Globus pallidus (tissue), 1 donor: ENCODE results near the gene COG5.
"Not testable (repeated sequence)": the region's sequence is repeated elsewhere in the genome, so short reads cannot be mapped to it uniquely, and the experiment has no call there.

ENCODE experiments used
- DNase-seq: peaks from one replicate; pipeline ENCODE4 v3.0.0-alpha.2; 2015; ENCODE audit warnings: low spot score

Gene COG5

DNA sequence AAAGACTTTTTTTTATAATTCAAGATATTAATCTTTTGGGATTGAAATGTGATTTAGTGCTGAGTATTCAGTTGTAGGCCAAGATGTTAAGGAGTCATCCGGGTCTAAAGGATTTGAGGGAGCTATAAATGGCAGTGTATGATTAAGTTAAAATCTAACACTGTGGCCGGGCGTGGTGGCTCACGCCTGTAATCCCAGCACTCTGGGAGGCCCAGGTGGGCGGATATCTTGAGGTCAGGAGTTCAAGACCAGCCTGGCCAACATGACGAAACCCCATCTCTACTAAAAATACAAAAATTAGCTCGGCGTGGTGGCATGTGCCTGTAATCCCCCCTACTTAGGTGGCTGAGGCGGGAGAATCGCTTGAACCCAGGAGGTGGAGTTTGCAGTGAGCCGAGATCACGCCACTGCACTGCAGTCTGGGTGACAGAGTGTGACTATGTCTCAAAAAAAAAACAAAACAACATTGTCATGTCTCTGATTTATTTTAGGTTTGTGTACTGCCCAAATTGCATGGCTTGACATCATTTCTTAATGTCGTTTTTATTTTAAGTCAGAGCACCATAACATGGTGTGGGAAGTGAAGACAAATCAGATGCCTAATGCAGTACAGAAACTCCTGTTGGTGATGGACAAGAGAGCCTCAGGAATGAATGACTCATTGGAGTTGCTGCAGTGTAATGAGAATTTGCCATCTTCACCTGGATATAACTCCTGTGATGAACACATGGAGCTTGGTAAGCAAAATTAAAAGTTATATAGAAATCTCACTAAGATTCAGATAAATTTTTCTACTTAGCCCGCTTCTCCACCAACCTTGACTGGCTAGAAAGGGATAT lies 384.2 kb downstream of the COG5 start:
- no peak for DNase-seq

GRCh38 chr7:107173691-107174406 lies 389.9 kb downstream of the COG5 start:
- peak; percentile 75 for DNase-seq

DNA sequence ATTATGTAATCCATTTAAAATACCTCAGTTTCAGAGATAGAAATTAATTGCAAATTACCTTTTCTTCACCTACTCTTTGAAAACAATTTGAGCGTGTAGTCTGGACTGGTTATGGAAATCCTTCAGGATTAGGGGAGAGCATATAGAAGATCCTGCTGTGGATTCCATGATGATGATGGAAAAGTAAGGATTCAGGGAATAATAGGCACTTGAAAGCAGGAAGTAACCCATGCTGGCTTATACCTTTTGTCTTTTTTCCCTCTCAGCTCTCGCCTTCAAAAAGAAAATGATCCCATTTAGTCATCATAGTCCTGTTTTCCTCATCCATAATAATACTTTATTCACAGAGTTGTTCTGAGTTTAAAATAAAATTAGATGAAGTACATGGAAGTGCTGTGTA lies 390.5 kb downstream of the COG5 start:
- no peak for DNase-seq

DNA sequence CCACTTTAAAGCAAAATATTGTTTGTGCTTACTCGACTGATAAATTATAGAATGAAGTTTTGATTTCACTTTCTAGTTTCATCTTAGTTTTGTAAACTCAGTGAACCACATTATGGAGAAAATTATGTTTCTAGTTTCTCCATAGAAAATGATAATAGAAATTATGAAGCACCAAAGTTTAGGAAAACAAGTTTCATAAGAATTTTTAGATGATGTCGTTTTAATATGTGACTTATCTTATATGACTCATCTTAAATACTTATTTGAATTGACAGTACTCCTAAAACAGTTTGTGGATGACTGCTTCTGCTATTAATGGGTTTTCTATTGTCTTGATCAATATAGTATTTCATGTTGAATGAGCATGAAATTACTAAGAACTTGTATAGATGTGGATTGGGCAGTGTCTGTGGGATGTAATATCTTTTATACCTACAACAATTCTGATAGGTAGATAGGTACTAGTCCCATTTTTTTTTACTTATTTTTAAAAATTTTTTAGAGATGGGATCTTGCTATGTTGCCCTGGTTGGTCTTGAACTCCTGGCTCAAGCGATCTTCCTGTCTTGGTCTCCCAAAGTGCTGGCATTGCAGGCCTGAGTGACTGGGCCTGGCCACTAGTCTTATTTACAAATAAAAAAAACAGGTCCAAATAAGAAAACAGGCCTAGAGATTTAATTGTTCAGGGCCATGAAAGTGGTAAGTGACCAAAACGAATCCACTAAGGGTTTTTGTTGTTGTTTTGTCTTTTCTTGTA lies 391.3 kb downstream of the COG5 start:
- no peak for DNase-seq

DNA sequence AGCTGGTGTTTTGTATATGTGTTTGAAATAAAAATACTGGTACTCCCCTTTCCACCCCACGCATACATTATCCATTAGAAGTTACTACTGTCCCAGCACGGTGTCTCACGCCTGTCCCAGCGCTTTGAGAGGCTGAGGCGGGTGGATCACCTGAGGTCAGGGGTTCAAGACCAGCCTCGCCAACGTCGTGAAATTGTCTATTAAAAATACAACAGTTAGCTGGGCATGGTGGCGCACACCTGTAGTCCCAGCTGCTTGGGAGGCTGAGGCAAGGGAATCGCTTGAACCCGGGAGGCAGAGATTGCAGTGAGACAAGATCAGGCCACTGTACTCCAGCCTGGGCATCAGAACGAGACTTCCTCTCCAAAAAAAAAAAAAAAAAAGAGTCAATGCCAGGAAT lies 392.2 kb downstream of the COG5 start:
- no peak for DNase-seq

- no peak for DNase-seq
Observed at GRCh38 chr7:107170051-107170915, 393.4 kb downstream of the COG5 start.

DNA sequence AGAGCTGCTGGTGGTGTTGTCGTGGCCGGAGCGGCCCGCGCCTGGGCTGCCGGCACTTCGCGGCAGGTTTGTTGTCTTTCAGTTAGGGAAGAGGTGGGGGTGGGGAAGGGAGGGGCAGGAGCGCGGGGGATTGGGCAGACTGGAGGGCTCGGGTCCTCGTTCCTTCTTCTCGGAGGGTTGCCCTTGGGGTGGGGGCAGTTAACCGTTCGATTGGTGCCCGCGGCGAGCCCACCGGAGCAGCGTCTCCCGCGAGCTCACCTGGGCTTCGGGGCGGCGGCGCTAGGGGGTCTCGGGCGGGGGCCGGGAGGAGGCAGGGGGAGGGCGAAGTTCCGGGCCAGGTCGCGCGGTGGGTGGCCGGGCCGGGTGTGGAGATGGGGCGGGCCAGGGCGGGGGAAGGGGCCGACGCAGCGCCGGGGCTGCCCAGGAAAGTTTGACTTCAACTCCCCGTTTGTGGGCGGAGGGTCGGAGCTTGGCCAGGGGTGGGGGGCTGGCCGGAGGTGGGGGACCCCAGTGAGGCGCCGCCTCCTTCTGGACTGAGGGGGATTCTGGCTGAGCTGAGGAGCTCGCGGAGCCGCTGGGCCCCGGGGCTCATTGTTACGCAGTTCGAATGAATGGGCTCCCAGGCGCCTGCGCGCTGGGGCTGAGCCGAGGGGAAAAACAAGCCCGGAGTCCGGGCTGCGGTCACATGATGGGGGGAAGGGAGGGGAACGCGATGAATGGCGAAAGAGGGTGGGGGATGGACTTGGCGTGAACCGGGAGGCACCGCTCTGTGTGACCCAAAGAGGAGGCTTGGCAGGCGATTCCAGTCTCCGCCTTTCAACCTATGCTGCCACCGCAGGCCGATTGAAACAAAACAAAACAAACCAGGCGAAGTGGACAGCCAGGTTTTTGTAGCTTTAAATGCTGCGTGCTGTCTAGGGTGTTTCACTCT lies 394.3 kb downstream of the COG5 start:
- peak; percentile 99 for DNase-seq

GRCh38 chr7:107168233-107169119 lies 395.2 kb downstream of the COG5 start, which contains the start of gene HBP1:
TSS of gene HBP1 (plus strand) at chr7:107169003. CDS start at chr7:107179894, 10,891 bp downstream.
- DNase-seq, result peak; percentile 100

GRCh38 chr7:107167483-107168232 lies 396.1 kb downstream of the COG5 start:
- DNase-seq, result peak; percentile 81

GRCh38 chr7:107166736-107167426 lies 396.8 kb downstream of the COG5 start:
- no peak for DNase-seq

- DNase-seq, result no peak
Observed at GRCh38 chr7:107165341-107165740, 398.4 kb downstream of the COG5 start.

DNA sequence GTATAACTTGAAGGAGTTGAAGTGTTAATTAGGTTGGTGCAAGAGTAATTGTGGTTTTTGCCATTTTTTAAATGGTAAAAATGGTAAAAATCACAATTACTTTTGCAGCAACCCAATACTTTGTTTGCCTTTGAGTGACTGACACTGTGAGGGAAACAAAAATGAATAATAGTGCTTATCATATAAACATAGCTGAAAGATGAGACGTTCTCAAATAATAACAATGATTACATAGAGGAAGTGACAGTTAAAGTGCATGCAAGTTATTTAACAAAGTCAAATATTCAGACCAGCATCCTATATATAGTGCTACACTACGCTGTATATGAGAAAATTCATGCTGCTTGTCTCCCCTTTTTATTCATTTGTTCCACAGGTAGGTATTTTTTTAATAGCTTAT lies 399.6 kb downstream of the COG5 start:
- DNase-seq, result no peak

- no peak for DNase-seq
Observed at GRCh38 chr7:107162475-107162874, 401.2 kb downstream of the COG5 start.

DNA sequence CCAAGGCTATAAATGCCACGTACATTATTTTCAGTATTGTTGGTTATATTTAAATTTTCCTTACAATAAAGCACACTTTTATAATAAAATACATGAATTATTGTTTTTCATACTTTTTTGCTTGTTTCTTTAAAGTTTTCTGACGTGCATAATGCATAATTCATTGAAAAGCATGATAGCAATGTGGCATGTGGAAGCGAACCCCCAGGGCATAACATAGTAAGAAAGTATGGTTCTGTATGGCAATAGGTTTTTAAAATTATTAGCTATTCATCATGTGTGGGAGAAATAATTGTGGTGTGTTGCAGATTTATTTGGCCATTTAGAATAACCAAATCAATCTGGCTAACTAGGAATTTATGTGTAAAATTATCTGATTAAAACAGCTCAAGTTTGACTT lies 402.3 kb downstream of the COG5 start:
- no peak for DNase-seq

GRCh38 chr7:107160389-107160788 lies 403.3 kb downstream of the COG5 start:
- no peak for DNase-seq

GRCh38 chr7:107158028-107158427 lies 405.7 kb downstream of the COG5 start:
- DNase-seq, result no peak

DNA sequence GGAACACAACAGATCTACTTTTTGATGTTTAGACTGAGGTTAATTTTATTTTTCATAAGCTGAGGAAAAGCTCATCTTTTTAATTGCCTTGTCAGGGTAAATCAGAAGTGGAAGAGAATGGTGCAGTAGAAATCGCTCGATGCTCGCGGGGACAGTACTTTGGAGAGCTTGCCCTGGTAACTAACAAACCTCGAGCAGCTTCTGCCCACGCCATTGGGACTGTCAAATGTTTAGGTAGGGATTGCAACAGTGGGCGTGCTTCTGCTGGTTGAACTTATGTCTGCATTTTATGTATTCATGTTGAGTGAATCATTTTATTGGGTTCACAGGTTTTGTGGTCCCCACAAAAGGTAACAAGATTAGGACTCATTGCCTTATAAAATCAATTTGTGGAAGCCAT lies 406.6 kb downstream of the COG5 start:
- DNase-seq, result no peak

DNA sequence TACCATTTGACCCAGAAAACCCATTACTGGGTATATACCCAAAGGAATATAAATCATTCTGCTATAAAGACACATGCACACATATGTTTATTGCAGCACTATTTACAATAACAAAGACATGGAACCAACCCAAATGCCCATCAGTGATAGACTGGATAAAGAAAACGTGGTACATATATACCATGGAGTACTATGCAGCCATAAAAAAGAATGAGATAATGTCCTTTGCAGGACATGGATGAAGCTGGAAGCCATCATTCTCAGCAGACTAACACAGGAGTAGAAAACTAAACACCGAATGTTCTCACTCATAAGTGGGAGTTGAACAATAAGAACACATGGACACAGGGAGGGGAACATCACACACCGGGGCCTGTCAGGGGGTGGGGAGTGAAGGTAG lies 408.0 kb downstream of the COG5 start:
- DNase-seq, result not testable (repeated sequence)
